OCI-LY1 (cell line): Measurements from ENCODE around the gene MTERF4.

Source experiments
- H2AFZ ChIP-seq: fragments of 200-600 bp; sonication (generic), shearing (Covaris generic); 2 replicates; pipeline ENCODE4 v1.6.0; 2014; ENCODE audit warnings: antibody characterized with exemption, mild to moderate bottlenecking, low read length
- H3F3A ChIP-seq: fragments of 200-600 bp; sonication (generic), shearing (Covaris generic); 2 replicates; pipeline ENCODE4 v1.6.0; 2014; ENCODE audit warnings: mild to moderate bottlenecking, antibody characterized with exemption, low read length, moderate library complexity; ENCODE audit not compliant: insufficient read depth
- H3K27ac ChIP-seq: fragments of 200-600 bp; sonication (generic); 2 replicates; pipeline ENCODE4 v1.5.1; 2014; ENCODE audit warnings: low read length, mixed run types, mild to moderate bottlenecking, low read depth; ENCODE audit not compliant: poor library complexity, severe bottlenecking
- H3K27me3 ChIP-seq: fragments of 200-600 bp; sonication (generic); 2 replicates; pipeline ENCODE4 v1.6.0; 2014; ENCODE audit warnings: antibody characterized with exemption, mild to moderate bottlenecking, low read length, moderate library complexity; ENCODE audit not compliant: insufficient read depth
- H3K36me3 ChIP-seq: fragments of 200-600 bp; sonication (generic); 2 replicates; pipeline ENCODE4 v1.6.1; 2014; ENCODE audit warnings: mild to moderate bottlenecking, antibody characterized with exemption, low read length, moderate library complexity, mixed read lengths; ENCODE audit not compliant: insufficient read depth
- H3K4me1 ChIP-seq: fragments of 200-600 bp; sonication (generic); 2 replicates; pipeline ENCODE4 v1.5.1; 2014; ENCODE audit warnings: mild to moderate bottlenecking, low read length, moderate library complexity; ENCODE audit not compliant: insufficient read depth, severe bottlenecking
- H3K4me2 ChIP-seq: fragments of 200-600 bp; sonication (generic), shearing (Covaris generic); 2 replicates; pipeline ENCODE4 v1.6.1; 2014; ENCODE audit warnings: low read length
- H3K4me3 ChIP-seq: fragments of 200-600 bp; sonication (generic); 2 replicates; pipeline ENCODE4 v1.5.1; 2014; ENCODE audit warnings: low read length, low read depth, mild to moderate bottlenecking, mixed read lengths; ENCODE audit not compliant: poor library complexity, severe bottlenecking
- H3K79me2 ChIP-seq: fragments of 200-600 bp; shearing (Covaris generic); 2 replicates; pipeline ENCODE4 v1.6.1; 2016; ENCODE audit warnings: mixed run types, low read length, mixed read lengths; ENCODE audit not compliant: insufficient read depth
- H3K9ac ChIP-seq: fragments of 200-600 bp; sonication (generic), shearing (Covaris generic); 2 replicates; pipeline ENCODE4 v1.6.1; 2014; ENCODE audit warnings: mild to moderate bottlenecking, low read length, mixed read lengths
- H3K9me2 ChIP-seq: fragments of 200-600 bp; sonication (generic), shearing (Covaris generic); 2 replicates; pipeline ENCODE4 v1.6.1; 2014; ENCODE audit warnings: low read depth, mild to moderate bottlenecking, low read length, mixed read lengths
- H3K9me3 ChIP-seq: fragments of 200-600 bp; shearing (Covaris generic); 2 replicates; pipeline ENCODE4 v1.6.1; 2014; ENCODE audit warnings: low read length, mixed read lengths
- H4K20me1 ChIP-seq: fragments of 200-600 bp; sonication (generic), shearing (Covaris generic); 2 replicates; pipeline ENCODE4 v1.6.0; 2016; ENCODE audit warnings: mild to moderate bottlenecking, low read length; ENCODE audit not compliant: insufficient read depth
- CTCF ChIP-seq: fragments of 200-600 bp; sonication (generic), shearing (Covaris generic); IDR thresholded peaks from 2 replicates; pipeline ENCODE4 v1.5.1; 2017; ENCODE audit warnings: mild to moderate bottlenecking, antibody characterized with exemption, low read length, moderate library complexity, mixed read lengths
- EZH2 ChIP-seq: fragments of 200-600 bp; sonication (generic), shearing (Covaris generic); IDR thresholded peaks from 2 replicates; pipeline ENCODE4 v1.8.0; 2017; ENCODE audit warnings: borderline replicate concordance, mixed run types, mild to moderate bottlenecking, antibody characterized with exemption, low read length, moderate library complexity, mixed read lengths

Gene MTERF4

GRCh38 chr2:241138471-241138870 is 36.4 kb upstream of the MTERF4 start:
- Histone ChIP-seq H3K27ac (no peak overlapping the region), H3K4me2 (no peak overlapping the region), H3K9ac (no peak overlapping the region), H3K4me3 (no peak overlapping the region), H4K20me1 (no peaks in the 10 kb centered on the region), H2AFZ (no peak overlapping the region), H3K4me1 (no peaks in the 10 kb centered on the region), H3K36me3 (peaks cover 71% of the 10 kb centered on the region), H3K79me2 (no peaks in the 10 kb centered on the region), H3K9me2 (no peaks in the 10 kb centered on the region), H3K9me3 (no peaks in the 10 kb centered on the region), H3F3A (no peaks in the 10 kb centered on the region), H3K27me3 (no peaks in the 10 kb centered on the region)
- no peak for TF ChIP-seq CTCF
- TF ChIP-seq EZH2: no peak

- Histone ChIP-seq H3K9me2 (no peaks in the 10 kb centered on the region), H3K79me2 (no peaks in the 10 kb centered on the region), H3K27me3 (no peaks in the 10 kb centered on the region), H3K9ac (no peak overlapping the region), H3K4me1 (no peaks in the 10 kb centered on the region), H3K36me3 (peaks cover 69% of the 10 kb centered on the region), H3K9me3 (no peaks in the 10 kb centered on the region), H3K4me2 (no peak overlapping the region), H4K20me1 (no peaks in the 10 kb centered on the region), H2AFZ (no peak overlapping the region), H3K4me3 (no peak overlapping the region), H3K27ac (no peak overlapping the region), H3F3A (no peaks in the 10 kb centered on the region)
- TF ChIP-seq EZH2 (no peak), CTCF (no peak)
These were observed 35.4 kb upstream of the MTERF4 start for GRCh38 chr2:241137276-241138190.

- H3K36me3 ChIP-seq: peaks cover 64% of the 10 kb centered on the region
These were observed 34.7 kb upstream of the MTERF4 start for GRCh38 chr2:241136661-241137260.

More at GRCh38 chr2:241136661-241137260, 34.7 kb upstream of the MTERF4 start:
- no peak overlapping the region for H3K4me3 ChIP-seq
- H4K20me1 ChIP-seq: no peaks in the 10 kb centered on the region
- H3F3A ChIP-seq: no peaks in the 10 kb centered on the region
- no peaks in the 10 kb centered on the region for H3K27me3 ChIP-seq
- no peak overlapping the region for H2AFZ ChIP-seq
- no peak overlapping the region for H3K4me2 ChIP-seq
- no peaks in the 10 kb centered on the region for H3K9me3 ChIP-seq
- no peaks in the 10 kb centered on the region for H3K9me2 ChIP-seq
- H3K79me2 ChIP-seq: no peaks in the 10 kb centered on the region
- H3K4me1 ChIP-seq: no peaks in the 10 kb centered on the region
- no peak overlapping the region for H3K9ac ChIP-seq
- TF ChIP-seq EZH2 (no peak), CTCF (no peak)
- H3K27ac ChIP-seq: no peak overlapping the region
